Measurements from ENCODE around the gene PTPRD.
"Not testable (repeated sequence)": the region's sequence is repeated elsewhere in the genome, so short reads cannot be mapped to it uniquely, and the experiment has no call there.

The PTPRD gene

GRCh38 chr9:8697565-8697964, 1915.2 kb downstream of the PTPRD start:
- not testable (repeated sequence) for DNase-seq

- DNase-seq: no peak
These were observed 1916.3 kb downstream of the PTPRD start for GRCh38 chr9:8696516-8696915.

- no peak for DNase-seq
These were observed 1917.7 kb downstream of the PTPRD start for GRCh38 chr9:8694983-8695588.

- DNase-seq: no peak
These were observed 1919.3 kb downstream of the PTPRD start for GRCh38 chr9:8693464-8693863.

- peak; percentile 62 for DNase-seq
These were observed 1926.3 kb downstream of the PTPRD start for GRCh38 chr9:8686516-8686915.

- DNase-seq: no peak
These were observed 1927.0 kb downstream of the PTPRD start for GRCh38 chr9:8685825-8686224.

DNA sequence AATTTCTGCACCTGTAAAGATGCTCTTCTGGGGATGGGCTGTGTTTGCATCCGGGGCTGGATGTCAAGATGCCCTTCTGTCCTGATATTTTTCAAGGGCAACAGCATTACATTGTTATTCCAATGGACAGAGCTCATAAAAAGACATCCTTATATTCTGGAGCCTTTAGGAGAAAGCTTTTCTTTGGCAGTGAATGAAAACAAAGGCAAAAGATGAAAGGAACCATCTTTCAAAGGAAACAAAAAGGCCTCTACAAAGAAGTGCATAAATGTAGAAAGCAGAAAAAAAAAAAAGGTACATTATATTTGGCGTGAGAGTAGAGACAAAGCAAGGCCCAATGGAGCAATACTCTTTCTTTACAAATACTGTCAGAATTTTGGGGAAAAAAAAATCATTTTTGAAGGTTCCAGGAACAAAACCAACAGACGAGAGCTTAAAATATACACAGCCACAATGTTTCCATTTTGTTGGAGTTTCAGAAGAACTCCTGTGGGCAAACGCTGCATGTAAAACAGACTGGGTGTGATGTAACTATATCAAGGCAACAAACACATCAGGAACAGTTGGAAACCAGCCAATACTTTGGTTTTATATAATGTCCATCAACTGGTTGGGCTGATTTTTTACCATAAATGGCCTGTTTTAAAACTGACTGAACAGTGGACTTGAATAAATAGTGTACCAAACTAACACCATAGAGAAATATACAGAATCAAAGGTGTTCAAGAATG, 1927.7 kb downstream of the PTPRD start:
- DNase-seq: no peak

GRCh38 chr9:8683496-8683895, 1929.3 kb downstream of the PTPRD start:
- no peak for DNase-seq

GRCh38 chr9:8680658-8681057, 1932.1 kb downstream of the PTPRD start:
- DNase-seq: no peak

DNA sequence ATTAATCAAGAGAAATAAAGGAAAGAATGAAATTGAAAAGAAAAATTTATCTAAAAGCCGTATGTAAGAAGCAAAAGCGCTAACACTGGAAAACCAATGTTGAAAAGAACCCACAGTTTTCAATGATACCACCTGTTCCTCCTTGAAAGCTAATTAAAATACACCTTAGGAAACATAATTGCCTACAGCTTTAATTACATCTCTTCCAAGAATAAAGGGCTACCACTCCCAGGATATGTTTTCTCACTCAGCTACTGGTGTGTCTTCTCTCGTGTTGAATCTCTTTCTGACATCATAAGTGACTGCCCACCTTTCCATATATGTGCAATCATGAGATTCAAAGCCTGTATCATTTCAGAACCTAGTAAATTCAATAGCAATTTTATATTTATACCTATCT, 1932.6 kb downstream of the PTPRD start:
- DNase-seq: no peak

GRCh38 chr9:8679371-8679822, 1933.4 kb downstream of the PTPRD start:
- no peak for DNase-seq

DNA sequence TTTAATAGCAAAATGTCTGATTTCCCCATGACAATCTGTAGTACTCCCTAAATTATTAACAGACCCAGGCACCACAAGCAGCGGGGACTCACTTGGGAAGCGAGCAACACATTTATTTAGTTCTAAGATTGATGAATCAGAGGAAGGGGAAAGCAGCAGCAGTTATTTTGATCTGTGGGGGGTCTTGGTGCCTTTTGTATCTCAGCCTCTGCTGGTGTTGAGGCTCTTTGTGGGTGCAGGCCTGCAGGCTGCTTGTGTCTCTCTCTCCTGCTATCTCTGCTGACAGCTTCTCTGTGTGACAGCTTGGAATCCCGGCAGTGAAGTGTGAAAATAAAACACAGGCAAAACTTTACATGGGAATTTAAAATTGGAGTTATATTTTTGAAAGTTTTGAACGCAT, 1935.1 kb downstream of the PTPRD start:
- no peak for DNase-seq

GRCh38 chr9:8674536-8674935, 1938.3 kb downstream of the PTPRD start:
- no peak for DNase-seq

DNA sequence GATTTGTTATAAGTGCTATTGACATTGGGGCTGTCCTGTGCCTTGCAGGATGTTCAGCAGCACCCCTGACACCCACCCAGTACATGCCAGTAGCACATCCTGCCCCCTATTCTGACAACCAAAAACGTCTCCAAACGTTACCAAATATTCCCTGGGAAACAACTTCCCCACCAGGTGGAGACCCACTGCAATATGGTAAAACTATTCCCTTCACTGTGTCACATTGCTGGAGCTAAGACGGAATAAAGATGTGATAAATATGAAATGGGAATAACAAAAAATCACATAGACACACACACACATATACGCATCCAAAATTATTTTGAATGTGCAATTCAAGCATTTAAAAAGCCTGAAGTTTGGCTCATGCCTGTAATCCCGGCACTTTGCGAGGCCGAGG, 1939.0 kb downstream of the PTPRD start:
- no peak for DNase-seq

GRCh38 chr9:8670751-8671150, 1942.1 kb downstream of the PTPRD start:
- DNase-seq: no peak

- DNase-seq: no peak
These were observed 1944.1 kb downstream of the PTPRD start for GRCh38 chr9:8668751-8669150.

DNA sequence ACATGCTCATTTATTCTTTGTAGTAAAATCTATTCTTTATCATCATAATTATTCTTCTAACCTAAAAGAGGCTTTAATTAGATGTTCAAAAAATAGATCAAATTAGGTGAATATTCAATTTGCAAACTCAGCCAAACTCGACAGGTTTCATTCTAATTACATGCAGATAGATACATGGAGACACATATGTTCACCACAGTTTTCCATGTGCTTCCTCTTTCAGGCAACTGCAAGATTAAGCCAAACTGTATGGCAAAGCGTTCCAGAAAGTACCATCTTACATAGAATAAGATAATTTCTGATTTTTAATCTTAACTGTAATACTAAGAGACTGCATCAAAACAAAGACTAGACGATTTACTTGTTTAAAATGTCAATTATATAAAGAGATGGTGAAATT, 1944.6 kb downstream of the PTPRD start:
- DNase-seq: no peak

- DNase-seq: no peak
These were observed 1946.7 kb downstream of the PTPRD start for GRCh38 chr9:8666060-8666459.

GRCh38 chr9:8660383-8660782, 1952.4 kb downstream of the PTPRD start:
- peak; percentile 55 for DNase-seq

GRCh38 chr9:8659108-8659507, 1953.7 kb downstream of the PTPRD start:
- DNase-seq: no peak

- DNase-seq: no peak
These were observed 1957.7 kb downstream of the PTPRD start for GRCh38 chr9:8655071-8655470.

GRCh38 chr9:8653855-8654254, 1958.9 kb downstream of the PTPRD start:
- no peak for DNase-seq

DNA sequence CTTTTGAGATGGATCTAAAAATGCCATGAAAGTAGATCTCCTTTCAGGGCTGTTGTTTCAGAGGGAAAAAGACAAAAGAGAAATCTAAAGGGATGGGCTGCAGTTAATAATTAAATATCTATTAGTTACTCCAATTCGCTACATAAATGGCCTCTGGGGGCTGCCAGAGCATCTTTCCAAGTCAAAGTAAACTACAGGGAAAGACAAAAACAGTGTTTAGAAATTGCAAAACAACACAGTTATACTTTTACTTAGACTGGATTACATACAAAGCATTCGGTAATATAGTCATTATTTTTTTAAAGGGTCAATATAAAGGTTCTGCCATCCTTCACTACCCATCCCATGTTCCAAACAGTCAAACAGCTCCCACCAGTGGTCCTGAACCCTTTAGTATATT, 1959.7 kb downstream of the PTPRD start:
- no peak for DNase-seq

- no peak for DNase-seq
These were observed 1960.5 kb downstream of the PTPRD start for GRCh38 chr9:8652255-8652654.

- DNase-seq: no peak
These were observed 1961.0 kb downstream of the PTPRD start for GRCh38 chr9:8651846-8652215.

Measured in inflammatory macrophage treated with lipopolysaccharide for 4 hours (primary cell).